Measurements from ENCODE around the gene CRPPA. TPM values are rescaled to one million over a fixed set of nuclear protein-coding genes. Genes with fewer than 3 reads are reported as not detected.

CRPPA gene
- total and polyA plus RNA-seq, 2 of the 13 experiments (the other 11 are each of a cell fraction or from before 2014, with no cell fraction given) = 0.16 to 1.3 TPM

- TF ChIP-seq ATF6 (CRISPR knock-in tag; conservative IDR thresholded peaks at IDR 0.05) (no peak), ZNF891 (CRISPR knock-in tag; IDR thresholded peaks at IDR 0.05) (peak; percentile 75), ZNF280B (CRISPR knock-in tag; IDR thresholded peaks at IDR 0.05; ENCODE audit: borderline replicate concordance) (peak; percentile 85), ZNF343 (CRISPR knock-in tag; IDR thresholded peaks at IDR 0.05) (peak; percentile 14; the same call in 1 of the 2 replicates), ZNF703 (CRISPR knock-in tag; IDR thresholded peaks at IDR 0.05; ENCODE audit: borderline replicate concordance) (peak; percentile 65; the same call in 1 of the 2 replicates), CENPX (CRISPR knock-in tag; IDR thresholded peaks at IDR 0.05) (0 out of 2 replicates have a peak, but pooled peaks have one; percentile 44), HBP1 (CRISPR knock-in tag; IDR thresholded peaks at IDR 0.05; ENCODE audit: low read depth) (0 out of 2 replicates have a peak, but pooled peaks have one; percentile 55), ATF2 (CRISPR knock-in tag; IDR thresholded peaks at IDR 0.05) (0 out of 2 replicates have a peak, but pooled peaks have one; percentile 33), ZNF503 (CRISPR knock-in tag; IDR thresholded peaks at IDR 0.05) (0 out of 2 replicates have a peak, but pooled peaks have one; percentile 22), ZNF260 (CRISPR knock-in tag; IDR thresholded peaks at IDR 0.05; ENCODE audit: borderline replicate concordance, low read depth) (no peak), DRAP1 (CRISPR knock-in tag; IDR thresholded peaks at IDR 0.05) (peak; percentile 47; the same call in 1 of the 2 replicates), ZNF879 (CRISPR knock-in tag; IDR thresholded peaks at IDR 0.05) (peak; percentile 65; the same call in 1 of the 2 replicates), MAX (IDR thresholded peaks at IDR 0.05) (peak; percentile 42; the same call in 1 of the 2 replicates)
Observed at GRCh38 chr7:16420649-16421332, 547 bp downstream of the CRPPA start (continued).
